Daoy (cell line): Measurements from ENCODE around the gene DUSP22. TPM values are rescaled to one million over a fixed set of nuclear protein-coding genes. Genes with fewer than 3 reads are reported as not detected.

Experiments
- DNase-seq: peaks from one replicate; pipeline ENCODE4 v3.0.0-alpha.2; 2015; ENCODE audit warnings: low read depth
- total RNA-seq: library from RNA; depleted of rRNA; stranded (reverse); fragments of >200 nt; shearing (Covaris generic); gene quantifications from 2 replicates; pipeline ENCODE4 v1.2.3, GENCODE V29; 2014

Gene DUSP22
- total RNA-seq, 1 experiment from 2014 or later = 22.9 TPM

DNA sequence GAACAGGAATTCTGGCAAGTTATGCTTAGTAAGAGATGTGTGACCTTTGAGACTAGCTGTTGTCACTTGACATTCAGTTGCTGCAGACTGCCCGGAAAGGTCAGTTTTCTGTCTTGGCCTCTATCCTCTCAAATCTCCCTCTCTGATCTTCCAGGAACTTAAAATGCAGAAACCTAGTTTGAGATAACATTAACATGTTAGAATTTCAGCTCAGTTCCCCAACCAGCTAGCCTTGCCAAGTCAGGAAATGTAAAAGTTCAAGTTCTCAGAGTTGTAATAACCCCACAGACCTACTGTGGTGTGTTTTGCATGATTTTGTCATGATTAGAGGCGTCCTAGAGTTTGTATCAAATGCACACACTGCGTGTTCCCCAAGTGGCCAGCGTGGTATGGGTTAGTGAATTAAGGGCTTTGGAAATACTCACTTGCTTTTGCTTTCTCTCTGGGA is 46.6 kb downstream of the DUSP22 start:
- no peak for DNase-seq

DNA sequence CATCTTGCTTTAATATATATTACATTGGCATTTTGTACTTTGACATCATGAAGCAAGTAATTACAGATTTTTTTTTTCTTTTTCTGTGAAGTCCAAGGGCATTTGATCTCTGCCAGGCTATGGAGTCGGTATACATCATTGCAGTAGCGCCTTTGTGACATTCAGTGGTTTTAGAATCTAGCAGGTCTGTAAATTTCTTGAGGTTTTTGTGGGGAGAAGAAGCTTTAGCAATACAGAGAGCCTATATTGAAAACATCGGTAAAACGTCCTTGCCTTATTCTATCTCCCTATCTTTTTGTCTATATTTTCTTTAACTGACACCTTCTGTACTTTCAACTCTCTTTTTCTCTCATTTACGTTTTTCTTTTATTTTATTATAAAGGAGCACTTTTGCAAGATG is 47.2 kb downstream of the DUSP22 start:
- DNase-seq = no peak

DNA sequence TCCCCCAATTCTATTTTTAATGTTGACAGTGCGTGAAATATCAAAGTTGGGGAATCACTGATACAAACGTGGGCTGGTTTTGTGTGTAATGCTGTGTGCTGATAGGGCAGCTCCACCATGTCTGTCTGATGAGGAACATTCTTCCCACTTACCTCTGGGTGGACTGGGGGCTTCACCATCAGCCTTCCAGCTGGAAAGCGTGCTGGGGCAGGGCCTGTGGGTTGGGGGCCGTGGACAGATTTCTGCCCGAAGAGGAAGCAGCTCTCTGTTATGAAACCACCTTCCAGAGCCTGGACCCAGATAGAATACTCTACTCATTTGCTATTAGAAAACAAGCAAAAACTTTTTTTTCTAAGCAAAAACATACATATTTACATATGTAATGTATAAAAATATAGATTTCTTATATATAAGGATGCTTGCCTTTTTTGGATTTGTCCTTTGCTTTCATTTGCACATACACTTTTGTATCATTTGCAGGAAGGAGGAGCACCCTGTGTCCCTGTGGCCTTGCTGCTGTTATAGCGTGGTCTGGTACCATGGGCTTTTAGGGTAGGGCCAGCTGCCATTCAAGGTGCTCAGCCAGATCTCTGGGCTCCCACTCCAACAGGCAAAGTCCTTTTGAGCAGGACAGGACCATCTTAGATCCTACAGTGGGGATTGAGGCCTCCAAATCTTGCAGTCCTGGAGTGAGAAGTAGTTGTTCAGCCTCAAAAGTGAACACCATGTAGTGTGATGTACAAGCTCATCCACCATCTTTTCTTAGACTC is 48.1 kb downstream of the DUSP22 start:
- DNase-seq = no peak

DNA sequence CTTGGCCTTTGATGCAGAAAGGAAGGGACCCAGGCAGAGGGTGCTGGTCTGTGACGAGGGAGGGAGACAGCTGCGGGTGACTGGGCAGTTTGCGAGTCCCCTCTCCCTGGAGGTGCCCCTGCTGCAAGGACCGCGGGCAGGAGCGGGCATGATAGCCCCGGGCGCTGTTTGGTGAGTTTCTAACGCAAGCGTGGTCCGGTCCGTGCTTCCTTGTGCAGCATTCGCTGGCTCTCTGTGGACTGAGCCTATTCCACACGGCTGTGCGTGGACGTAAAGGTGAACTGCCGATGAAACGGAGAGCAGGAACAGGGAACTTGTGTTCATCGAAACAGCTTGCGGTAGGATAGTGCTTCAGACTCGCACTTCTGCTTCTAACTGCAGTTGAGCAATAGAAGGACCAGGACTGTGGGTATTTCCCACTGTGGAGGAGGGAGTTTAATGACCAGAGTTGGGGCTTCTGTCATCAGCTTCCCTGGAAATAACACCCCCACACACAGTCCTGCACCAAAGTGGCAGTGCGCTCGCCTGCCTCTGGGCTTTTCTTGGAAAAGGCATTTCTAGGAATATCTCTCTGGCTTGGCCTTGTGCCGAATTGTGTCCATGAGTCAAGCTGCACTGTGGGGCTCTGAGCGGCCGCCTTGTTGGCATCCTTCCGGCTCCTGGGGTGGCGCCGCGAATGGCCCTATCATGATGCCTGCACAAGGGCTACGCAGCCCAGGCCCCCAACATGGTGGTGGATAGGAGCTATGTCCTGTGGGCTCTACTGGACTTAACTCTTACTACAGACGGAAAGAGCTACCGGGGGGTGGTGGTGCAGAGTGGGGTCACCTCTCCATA is 48.9 kb downstream of the DUSP22 start:
- DNase-seq = peak; percentile 96

DNA sequence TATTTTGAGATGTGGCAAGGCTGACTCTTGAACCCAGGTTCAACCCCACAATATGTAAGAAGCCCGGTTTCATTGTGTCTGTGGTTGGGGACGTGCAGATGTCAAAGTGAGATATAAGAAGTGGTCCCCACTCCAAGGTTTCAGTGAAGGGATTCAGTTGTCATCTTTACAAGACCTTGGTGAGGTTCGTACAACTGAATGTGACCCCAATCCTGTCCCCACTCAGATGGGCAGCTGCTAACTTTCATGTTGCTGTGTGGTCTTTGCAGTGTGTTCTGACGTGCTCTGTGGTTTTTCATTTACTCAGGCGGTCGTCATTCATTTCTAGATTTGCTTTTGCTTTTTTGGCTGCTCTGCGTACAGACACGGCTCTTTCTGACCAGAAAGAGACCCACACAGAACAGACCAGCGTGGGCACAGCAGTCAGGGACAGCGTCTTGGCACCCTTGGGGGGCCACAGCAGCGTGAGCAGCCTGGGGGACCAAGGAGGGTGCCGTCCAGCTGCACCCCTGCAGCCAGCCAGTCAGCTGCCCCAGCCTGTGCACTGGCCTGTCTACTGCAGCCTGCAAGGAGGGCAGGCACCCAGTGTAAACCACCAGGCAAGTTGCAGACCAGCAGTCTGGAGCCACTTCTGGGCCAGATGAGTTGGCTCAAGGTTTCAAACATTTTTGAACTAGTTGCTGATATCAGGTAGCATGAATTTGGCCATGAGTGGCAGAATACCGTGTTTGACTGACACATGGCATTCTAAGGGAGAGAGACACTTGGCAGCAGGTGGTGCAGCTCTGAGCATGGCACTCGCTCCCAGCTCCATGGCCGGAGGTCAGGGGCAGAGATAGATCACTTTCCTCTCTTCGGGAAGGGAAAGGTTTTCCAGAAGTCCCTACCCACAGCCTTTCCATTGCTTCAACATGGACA is 49.9 kb downstream of the DUSP22 start:
- DNase-seq = no peak

DNA sequence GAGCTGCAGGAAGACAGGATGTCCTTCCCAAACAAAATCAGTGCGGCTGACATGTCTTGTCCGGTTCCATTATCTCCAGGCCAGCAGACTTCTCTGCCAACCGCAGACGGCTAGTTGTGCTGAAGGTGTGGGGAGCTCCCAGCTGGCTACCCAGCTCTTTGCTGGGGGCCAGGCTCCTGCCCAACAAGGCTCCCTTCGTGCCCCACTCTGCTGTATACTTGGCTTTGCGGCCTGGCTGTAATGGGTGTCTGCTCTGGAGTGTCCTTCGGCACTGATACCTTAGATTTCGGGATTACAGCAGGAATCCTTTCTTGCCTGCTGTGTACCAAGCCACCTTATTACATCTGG is 50.5 kb downstream of the DUSP22 start:
- no peak for DNase-seq

DNA sequence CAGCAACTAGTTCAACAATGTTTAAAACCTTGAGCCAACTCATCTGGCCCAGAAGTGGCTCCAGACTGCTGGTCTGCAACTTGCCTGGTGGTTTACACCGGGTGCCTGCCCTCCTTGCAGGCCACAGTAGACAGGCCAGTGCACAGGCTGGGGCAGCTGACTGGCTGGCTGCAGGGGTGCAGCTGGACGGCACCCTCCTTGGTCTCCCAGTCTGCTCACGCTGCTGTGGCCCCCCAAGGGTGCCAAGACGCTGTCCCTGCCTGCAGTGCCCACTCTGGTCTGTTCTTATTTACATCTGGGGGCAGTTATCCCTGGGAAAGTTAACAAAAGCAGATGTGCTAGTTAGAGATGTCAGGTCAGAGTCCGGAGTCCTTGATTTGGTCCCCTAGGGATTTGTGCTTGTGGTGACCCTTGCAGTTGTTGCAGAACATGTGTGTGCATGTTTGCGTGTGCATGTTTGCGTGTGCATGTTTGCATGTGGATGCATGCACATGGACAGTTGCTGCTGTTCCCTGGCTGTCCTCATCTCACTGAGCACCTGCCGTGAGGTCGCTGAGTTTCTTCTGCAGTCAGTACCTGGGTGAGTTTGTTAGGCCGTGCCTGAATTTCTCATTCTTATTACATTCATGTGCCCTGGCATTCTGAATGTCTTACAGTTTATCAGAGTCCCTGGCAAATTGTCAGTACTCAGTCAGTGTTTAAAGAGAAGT is 51.1 kb downstream of the DUSP22 start:
- DNase-seq = no peak

DNA sequence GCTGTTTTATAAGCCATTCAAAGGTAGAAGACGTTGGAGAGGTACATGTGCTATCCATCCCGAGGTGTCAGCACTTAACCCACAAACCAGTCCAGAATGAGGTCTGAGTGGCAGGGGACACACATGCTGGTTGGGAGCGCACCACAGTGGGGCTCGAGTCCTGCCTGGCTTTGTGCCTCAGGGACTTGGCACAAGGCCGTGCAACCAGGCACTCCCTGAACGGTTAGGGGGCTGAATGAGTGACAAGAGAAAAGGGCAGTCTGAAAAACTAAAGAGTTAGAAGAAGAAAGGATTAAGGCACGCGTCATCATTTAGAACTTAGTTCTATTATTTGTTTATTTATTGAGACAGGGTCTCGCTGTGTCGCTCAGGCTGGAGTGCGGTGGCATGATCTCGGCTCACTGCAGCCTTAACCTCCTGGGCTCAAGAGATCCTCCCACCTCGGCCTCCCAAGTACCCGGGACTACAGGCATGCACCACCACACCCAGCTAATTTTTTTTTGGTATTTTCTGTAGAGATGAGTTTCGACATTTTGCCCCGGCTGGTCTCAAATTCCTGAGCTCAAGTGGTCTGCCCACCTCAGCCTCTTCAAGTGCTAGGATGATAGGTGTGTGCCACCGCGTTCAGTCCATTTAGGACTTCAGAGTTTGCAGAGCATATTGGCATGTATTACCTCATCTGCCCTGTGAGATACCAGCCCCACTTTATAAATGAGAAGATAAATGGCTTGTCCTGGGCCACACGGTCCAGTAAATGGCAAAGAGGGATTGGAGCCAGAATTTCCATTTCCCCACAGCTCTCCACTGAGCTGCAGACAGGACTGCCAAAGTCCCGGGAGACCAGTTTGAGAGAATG is 51.9 kb downstream of the DUSP22 start:
- DNase-seq = no peak

DNA sequence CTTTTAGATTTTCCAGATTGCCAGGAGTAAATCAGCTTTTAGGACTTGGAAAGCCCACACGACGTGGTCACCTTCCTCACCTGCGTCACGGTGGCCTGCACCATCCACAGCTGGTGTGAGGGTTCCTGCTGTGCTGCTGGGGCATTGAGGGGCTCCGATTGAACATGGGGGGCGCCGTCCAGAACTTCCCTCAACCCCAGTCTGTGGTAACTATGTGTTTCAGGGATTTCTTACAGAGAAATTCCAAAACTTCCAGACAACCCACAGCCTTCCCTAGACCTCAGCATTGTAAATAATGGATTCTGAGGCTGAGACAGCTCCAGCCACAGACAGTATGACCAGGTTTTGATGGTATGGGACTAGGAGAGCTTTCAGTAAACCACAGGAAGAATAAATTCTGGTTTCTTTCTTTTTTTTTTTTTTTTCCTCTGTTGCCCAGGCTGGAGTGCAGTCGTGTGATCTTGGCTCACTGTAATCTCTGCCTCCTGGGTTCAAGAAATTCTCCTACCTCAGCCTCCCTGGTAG is 52.6 kb downstream of the DUSP22 start:
- DNase-seq = no peak

DNA sequence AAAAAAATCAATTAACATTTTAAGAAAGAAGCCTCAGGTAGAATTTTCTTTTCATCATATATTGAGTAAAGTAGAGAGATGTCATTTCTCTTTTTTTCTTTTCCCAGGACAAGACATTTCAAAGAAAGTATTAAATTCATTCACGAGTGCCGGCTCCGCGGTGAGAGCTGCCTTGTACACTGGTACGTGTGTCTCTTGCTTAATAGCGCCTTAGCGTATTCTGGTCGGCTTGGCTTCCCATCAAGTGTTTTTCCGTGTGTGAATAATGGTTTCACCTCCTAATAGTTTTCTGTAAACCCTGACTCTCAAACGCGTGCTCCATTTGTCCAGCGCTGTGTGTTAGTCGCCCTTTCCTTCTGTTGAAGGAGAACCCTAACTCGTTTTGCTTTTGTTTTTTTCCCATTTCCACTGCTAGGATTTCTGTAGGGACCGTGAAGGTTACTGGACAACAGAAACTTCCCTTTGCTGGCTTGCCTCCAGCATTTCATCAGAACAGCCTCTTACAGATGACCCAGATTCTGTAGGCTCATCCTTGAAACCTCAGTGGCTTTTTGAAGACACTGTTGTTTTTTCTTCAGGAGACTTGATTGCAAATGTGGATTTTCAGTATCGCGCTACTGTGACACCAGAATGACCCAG is 53.6 kb downstream of the DUSP22 start:
- no peak for DNase-seq

DNA sequence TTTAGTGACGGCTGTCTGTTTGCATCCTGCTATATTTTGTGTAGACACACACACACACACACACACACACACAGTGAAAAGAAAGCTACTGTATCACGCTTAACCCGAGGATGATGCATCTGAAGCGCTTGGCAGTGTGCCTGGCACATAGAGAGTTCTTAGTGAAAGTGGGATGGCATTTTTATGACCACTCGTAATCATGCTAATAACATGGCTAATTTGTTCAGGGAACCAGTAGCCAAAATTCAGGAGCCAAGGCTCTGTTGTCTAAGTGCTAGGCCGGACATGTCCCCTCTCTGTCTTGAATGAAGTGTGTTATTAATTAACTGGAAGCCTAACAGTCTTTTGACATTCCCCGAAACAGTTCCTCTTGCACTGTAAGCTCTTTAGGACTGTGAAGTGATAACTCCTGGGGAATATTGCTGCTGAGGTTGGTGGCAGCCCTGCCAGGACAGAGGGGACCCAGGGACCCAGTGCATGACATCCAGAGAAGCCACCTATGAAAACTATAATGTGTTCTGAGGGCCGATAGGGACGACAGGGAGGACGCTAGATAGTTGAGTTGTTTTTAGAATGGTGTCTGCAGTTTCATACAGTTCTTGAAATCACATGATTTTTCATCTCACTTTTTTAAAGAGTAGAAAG is 54.2 kb downstream of the DUSP22 start:
- DNase-seq = peak; percentile 70

DNA sequence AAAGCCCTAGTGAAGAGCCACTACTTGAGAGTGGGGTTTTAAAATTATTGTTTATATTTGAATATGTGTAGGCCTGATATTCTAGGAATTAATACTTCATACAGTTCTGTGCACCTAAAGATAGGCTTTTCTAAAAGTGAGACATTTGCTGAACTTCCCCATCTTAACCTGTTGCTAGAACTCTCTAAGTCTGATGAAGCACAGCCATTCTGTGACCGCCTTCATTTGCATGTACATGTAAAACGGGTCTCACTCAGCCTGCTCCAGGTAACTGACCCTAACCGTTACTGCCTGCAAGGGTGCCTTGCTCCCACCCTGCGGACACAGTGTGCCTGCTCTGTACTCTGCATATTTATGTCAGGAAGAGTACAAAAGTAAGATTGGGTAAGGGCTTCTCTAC is 54.9 kb downstream of the DUSP22 start:
- DNase-seq = no peak

DNA sequence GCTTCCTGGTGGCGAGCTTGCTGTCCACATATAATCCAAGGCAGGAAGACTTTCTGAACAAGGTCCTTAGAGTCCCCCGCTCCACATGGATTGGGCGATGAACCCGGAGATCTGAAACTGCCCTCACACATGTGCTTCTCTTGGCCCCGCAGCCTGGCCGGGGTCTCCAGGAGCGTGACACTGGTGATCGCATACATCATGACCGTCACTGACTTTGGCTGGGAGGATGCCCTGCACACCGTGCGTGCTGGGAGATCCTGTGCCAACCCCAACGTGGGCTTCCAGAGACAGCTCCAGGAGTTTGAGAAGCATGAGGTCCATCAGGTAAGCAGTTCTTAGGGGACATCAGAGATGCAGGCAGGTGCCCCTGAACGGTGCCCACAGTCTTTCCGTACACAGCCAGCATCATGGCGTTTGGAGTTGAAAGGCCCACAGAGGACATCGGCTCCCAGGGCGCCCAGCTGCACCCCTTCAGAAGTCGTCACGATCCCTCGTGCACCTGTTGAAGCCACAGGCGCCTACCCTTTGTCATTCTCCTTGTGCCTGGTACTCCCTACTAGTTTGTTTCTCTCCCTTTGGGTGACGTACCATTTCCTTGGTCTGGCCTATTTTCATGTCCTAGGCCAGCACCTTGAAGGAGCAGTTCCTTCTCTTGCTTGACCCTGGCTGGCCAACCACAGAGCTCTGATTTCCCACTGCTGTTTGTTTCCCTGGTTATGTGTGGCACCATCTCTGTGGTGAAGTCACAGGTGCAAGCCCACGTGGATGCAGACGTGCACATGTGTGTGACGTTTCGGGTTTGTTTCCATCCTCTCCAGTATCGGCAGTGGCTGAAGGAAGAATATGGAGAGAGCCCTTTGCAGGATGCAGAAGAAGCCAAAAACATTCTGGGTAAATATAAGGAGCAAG is 55.9 kb downstream of the DUSP22 start:
- no peak for DNase-seq

DNA sequence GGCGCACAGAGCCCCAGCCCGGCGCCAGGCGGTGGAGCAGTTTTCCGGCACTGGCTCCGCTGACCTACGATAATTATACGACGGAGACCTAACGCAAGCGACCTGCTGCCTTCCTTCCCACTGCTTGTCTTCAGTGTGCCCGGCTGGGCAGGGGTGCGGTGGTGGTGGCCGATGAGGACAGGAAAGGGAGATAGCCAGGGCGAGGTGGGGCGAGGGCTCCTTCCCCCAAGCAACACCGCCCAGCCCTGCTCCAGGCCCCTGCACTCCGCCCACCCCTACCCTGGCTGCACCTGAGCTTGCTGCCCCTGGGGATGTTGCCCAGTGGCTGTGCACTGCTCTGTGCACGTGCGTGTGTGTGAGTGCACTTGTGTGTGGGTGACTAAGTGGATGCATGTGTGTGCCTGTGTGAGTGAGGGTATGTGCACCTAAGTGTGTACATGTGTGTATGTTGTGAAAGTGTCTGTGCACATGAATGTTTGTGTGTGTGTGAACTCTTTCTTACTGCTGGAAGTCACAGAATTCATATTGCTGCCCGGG is 56.6 kb downstream of the DUSP22 start:
- no peak for DNase-seq

DNA sequence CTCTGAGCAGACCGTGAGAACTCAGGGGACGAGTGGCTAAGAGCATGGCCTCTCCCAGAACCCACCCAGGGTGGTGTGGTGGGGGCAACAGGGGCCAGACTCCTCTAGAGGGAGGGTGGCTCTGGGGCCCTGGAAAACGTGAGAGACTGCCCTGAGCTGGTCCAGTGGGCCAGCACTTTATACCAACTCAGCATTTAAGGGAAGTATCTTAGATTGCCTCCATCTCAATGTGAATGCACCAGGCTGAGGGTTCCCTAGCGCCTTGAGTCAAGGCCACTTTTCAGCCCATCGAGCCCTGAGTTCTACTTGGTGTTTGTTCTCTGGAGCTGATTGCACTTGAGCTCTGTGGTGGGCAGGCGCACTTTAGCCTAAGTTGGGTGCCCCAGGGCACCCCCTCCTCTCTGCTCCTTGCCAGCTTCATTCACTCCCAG is 57.2 kb downstream of the DUSP22 start:
- no peak for DNase-seq

DNA sequence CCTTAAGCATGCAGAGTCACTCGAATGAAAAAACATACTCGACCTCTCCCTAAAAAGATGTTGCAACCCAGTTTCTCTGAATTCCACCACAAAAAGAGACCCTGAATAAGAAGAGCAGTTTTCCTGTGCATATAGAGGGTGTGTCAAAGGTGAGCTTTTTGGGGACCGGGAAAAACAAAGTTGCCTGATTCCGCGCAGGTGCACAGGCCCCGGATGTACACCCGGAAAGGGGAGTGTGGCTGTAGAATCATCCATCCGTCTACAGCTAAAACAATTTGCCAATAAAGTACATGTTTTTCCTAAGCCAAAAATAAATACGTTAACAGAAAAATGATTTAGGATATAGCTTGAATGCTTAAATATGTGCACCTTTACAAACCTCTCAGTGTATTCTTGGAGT is 58.1 kb downstream of the DUSP22 start:
- no peak for DNase-seq

DNA sequence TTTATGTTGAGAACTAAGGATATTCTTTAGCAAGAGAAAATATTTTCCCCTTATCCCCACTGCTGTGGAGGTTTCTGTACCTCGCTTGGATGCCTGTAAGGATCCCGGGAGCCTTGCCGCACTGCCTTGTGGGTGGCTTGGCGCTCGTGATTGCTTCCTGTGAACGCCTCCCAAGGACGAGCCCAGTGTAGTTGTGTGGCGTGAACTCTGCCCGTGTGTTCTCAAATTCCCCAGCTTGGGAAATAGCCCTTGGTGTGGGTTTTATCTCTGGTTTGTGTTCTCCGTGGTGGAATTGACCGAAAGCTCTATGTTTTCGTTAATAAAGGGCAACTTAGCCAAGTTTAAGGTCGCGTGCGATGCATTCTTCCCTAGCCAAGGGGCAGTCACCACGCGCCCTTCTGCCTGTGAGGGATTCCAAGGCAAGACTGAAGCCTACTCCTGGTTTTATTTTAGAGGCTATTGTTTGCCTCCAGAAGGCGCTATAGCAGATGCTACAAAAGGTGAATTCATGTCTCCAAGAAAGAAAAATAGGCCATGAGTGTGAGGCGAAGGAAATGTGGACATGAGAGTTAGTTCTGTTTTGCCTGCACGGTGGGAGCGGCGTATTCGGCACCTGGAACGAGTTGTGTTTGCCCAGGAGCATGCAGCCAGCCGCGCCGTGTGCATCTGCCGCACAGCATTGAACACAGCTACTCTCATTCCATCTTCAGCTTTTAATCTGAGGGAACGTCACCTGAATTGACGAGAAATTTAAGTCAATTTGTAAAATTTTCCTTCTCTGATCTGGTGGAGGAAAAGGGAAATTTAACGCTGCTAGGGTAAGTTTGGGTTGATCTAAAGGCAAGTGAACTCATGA is 59.0 kb downstream of the DUSP22 start:
- DNase-seq = no peak
